ENCODE measurements around the gene ABCA2.
"Not testable (repeated sequence)": the region's sequence is repeated elsewhere in the genome, so short reads cannot be mapped to it uniquely, and the experiment has no call there.

The ABCA2 gene

DNA sequence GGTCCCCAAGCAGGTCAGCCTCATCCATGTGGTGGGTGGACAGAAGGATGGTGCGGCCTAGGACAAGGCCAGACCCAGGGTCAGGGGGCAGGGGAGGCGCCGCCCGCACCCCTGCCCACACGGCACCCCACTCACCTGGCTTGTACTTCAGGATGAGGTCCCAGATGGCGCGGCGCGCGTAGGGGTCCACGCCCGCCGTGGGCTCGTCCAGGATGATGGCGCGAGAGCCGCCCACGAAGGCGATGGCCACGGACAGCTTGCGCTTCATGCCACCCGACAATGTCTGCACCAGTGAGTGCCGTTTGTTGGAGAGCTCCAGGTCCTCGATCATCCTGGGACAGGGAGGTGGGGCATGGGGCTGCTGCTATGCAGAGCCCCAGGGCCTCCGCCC lies 12.5 kb downstream of the ABCA2 start:
- no peak for DNase-seq

DNA sequence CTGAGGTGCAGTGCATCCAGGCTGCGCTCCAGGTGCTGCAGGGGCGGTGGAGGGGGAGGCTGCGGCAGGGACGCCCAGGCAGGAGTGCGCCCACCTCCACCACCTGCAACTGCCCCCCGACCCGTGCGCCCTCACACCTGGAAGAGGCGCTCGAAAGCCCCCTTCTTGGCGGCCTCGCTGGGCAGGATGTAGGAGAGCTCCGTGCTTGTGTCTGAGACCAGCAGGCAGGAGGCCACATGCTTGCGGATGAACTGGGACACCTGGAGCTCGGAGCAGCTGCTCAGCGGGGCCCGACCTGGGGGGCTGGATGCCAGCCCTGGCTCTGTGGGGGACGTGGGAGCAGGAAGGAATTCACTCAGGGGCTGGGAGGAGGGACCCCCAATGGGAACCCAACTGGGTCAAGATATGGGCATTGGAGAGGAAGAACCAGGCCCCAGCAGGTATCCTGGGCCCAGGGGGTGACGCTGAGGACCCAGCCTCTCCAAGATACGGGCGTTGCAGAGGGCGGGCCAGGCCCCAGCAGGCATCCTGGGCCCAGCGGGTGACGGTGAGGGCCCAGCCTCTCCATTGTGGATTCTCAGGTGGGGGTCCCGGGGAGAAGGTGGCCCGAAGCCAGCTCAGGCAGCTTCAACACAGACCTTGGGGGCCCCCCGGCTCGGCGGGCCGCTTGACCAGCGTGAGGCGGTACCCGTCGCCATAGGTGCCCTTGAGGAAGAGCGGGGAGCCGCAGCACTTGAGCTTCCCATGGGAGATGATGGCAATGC lies 13.1 kb downstream of the ABCA2 start:
- DNase-seq: no peak

DNA sequence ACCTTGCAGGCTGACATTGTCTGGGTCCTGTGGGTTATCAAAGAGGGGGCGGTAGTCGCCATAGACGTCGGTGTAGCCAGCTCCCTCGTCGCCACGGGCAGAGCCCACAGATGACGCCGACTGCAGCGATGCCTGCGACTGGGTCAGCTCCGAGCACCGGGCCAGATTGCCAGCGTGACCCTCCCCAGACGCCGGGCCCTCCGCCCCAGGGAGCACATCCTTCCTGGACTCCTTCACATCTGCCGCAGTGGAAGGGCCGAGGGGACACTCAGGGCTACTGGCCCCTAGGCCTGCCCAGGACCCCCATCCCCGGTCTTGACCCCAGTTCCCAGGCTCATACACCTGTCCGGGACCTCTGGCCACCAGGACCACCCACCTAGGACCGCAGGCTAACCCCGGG lies 13.9 kb downstream of the ABCA2 start:
- no peak for DNase-seq

DNA sequence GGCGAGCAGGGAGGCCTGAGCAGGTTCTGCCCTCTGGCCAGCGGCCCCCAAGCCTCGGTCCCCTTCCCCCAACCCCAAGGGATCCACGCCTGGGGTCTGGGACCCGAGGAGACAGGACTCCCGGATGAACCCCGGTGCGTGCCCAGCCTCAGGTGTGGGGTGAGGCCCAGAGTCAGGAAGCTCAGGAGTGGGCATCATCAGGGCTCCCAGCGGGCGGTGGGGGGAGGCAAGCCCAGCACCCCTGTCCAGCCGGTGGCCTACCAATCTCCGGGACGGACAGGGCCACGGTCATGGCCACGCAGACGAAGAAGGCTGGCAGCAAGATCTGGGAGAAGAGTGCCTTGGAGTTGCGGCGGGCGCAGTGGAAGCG lies 14.5 kb downstream of the ABCA2 start:
- DNase-seq: no peak

DNA sequence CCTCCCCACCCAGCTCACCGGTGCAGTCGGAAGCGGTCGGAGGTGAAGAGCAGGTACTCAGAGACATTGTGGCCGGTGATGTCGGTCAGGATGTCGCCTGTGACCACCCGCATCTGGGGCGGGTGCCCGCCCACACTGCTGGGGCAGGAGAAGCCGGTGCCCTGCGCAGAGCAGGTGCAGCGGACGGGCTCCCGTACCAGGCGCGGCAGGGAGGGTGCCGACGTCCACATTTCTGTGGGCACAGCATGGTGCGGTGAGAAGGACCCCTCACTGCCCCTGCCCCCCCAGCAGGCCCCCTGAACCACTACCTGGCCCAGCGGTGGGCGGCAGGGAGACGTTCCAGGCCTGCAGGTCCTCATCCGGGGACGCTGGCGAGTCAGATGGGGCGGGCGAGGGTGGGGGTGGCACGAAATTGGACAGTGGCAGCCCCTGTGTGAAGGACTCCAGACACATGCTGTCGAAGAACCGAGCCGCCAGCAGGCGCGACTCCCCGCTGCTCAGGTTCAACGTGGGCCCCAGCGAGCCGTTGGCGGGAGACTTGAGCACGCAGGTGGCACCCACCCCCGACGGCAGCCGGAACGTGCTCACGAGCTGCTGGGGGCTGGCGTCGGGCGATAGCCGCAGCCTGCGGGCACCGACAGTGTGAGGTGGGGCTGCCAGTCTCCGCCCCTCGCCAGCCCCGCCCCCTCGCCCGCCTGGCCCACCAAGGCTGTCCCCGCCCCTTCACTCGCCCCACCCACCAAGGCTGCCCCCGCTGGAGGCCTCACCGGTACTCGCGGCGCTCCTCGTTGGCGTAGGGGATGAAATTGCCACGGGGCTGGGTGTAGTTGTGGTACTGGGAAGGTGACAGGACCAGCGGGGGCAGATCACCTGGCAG lies 15.1 kb downstream of the ABCA2 start:
- DNase-seq: no peak

DNA sequence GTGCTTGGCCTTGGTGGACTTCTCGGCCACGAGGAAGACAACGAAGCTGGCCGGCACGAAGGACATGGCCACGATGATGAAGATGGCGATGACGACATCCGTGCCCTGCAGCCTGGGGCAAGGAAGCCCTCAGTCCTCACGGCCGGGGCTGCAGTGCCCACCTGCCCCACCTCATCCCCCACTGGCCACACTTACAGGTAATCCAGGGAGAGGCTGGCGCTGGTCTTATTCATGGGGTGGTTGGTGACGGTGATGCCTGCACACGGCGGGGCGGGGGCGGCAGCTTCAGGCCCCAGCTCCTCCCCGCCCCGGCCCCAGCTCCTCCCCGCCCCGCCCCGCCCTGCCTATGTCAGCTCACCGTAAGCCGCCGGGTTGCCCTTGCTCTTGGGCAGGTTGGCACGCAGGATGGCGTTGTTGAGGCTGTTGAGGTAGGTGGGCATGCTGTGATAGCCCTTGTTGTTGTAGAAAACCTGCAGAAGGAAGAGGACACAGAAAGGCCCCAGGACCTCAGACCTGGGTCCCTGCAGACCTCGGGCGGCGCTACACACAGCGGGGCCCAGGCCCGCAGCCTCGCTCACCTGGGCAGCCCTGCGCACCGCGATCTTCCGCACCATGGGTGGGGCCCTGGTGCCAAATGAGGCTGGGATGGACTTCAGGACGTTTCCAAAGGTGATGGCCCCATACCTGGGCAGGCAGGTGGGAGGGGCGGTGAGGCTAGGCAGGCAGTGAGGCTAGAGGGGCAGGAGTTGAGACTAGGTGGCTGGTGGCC lies 15.9 kb downstream of the ABCA2 start:
- no peak for DNase-seq

DNA sequence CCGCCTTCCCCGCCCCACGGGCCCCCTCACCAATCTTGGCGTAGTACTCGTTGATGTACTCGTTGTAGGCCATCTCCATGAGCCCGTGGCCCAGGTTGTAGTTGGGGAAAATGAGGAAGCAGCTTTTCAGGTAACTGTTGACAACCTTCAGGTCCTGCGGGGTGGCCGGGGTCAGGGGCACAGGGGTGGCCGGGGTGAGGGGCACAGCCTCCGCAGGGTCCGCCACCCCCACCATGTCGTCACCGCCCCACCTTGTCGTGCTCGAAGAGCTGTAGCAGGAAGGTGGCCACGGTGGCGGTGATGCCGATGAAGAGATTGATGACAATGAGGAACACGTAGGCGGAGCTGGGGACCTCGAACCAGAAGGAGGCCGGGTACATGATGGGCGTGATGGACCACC lies 16.9 kb downstream of the ABCA2 start:
- no peak for DNase-seq

DNA sequence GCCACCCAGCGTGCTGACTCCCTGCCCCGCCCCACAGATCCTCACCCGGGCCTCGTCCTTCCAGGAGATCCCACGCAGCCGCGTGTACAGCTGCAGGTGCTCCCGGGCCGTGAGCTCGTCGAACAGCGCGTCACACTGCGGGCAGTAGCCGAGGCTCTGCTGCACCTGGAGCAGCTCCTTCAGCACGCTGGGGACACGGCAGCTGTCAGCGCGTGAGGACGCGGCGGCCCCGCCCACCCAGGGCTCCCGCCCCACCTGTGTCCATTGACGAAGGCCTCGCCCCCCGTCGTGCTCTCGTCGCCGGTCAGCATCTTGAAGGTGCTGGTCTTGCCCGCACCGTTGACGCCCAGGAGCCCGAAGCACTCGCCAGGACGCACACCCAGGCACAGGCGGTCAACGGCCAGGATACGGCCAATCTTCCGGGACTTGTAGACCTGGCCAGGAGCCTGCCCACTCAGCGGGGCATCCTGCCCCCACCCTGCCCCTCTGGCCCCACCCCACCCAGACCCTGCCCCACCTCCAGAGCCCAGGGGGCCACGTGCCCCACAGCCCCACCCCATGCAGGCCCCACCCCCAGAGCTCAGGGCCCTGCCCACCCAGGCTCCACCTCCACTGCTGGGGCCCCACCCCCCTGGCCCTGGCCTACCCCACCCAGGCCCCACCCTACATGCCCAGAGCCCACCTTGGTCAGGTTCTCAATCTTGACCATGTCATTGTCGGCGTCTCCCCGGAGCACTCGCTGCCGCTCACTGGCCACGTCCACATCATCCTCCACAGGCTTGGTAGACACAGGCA lies 17.9 kb downstream of the ABCA2 start:
- no peak for DNase-seq

DNA sequence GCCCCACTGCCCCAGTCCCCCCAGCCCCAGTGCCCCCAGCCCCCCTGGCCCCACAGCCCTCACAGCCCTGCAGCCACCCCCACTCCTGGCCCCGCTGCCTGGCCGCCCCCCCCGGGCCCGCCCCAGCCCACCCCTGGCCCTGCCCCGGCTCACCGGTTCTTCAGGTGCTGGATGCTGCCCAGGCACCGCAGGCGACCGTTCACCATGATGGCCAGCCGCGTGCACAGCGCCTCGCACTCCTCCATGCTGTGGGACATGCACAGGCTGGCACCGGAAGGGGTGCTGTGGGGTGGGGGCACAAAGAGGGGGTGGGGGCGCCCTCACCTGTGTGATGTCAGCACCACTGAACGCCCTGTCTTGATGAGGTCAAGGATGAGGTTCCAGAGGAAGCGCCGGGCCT lies 18.8 kb downstream of the ABCA2 start:
- no peak for DNase-seq

DNA sequence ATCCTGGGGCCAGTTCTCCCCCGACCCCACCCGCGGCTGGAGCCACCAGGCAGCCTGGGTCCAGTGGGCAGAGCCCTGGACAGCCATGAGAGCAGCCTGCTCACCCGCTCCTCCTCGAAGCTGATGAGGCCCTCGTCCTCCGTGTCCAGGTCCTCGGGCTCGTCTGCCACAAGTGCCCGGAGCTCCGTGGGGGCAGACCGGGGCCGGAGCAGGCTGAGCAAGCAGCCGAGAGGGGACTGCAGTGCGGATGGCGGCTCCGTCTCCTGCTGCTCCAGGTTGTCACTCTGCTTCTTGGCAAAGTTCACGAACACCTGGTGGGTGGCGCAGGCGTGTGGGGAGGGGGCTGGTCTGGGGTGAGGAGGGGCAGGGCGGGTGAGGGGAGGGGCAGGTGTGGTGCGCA lies 19.7 kb downstream of the ABCA2 start:
- no peak for DNase-seq

DNA sequence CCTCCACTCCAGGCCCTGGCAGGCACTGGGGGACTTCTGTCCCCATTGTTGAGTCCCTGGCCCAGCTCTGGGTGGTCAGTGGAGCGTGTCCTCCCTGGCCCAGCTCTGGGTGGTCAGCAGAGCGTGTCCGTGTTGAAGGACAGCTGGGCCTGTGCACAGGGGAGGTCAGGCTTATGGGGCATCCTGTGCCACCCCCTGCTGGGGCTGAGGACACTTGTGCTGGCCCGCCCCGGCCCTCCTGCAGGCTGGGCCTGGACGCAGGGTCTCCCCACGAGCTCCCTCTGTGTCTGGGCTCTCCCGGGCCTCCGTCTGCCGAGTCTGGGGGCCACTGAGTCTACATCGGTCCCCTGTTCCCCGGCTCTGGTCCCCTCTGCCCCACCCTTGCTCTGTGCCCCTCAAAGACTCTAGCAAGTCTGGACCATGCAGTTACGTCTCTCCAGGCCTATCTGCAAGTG lies 20.2 kb downstream of the ABCA2 start:
- no peak for DNase-seq

DNA sequence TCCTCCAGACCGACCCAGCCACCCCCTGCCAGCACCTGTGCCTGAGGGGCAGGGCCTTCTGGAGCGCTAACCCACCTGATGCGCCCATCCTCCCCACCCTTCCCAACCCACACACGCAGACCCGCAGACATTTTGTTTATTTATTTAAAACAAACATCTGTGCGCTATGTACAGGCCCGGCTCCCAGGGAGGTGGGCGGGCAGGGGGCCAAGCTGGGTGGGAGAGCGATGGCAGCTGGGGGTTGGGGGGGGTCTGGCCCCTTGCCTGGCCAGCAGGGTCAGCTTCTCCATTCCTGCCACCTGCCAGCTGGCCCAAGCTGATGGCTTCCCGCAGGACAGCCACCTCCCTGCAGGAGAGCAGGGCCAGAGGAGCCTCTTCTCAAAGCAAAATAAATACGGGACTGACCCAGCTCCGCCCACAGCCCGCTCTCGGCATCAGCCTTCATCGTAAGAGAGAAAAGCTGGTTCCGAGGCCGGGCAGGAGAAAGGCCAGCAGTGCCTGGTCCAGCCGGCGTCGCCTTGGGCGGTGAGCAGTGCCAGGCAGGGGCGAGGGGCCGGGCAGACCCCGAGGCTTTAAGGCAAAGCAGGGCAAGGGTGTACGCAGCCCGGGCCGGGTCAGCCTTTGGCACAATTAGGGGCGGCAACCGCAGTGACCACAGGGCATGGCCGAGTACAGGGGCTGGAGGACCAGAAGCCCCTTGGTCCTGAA lies 20.8 kb downstream of the ABCA2 start:
- DNase-seq: no peak

DNA sequence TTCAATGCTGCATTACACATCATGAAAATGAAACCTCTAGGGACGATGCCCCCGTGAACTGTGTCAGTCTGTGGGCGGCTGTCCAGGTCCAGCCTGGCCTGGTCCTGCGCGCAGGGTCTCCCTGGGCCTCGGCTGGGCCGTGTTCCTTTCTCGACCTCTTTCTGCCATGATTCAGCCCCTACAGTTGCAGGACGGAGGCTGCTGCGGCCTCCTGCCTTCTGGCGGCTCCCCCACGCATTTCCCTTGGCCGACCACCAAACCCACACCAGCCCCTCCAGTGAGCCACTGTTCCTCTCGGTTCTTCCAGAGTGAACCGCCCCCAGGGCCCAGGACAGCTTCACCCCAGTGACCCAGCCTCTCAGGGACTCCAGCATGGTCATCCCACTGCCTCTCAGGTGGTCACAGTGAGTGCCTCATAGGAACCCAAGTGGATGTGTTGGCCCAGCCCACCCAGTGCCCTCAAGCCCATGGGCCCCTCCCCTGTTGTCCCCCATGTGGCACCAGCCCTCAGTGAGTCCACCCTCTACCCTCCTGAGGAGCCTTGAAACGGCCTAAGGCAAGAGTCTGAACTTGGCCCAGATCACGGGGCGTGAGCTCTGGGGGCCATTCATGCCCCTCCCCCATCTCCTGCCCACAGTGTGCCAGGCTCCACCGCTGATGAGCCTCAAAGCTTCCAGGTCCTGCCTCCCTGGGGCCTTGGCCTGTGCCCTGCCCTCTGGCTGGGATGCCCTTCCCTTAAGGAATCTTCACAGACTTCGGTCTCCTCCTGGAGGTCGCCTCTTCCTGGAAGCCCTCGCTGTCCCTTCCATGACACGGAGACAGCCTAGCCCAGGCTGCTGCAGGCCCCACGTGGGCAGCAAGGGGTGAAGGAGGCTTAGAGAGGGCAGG lies 21.7 kb downstream of the ABCA2 start:
- DNase-seq: no peak

DNA sequence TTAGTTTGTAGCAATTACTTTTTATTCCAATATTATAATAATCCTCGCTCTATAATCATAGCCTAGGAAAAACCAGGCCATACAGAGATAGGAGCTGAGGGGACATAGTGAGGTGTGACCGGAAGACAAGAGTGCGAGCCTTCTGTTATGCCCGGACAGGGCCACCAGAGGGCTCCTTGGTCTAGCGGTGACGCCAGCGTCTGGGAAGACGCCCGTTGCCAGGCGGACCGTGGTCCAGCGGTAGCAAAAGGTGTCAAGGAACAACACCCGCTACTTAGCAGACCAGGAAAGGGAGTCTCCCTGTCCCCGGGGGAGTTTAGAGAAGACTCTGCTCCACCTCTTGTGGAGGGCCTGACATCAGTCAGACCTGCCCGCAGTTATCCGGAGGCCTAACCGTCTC lies 23.8 kb downstream of the ABCA2 start:
- DNase-seq: not testable (repeated sequence)

DNA sequence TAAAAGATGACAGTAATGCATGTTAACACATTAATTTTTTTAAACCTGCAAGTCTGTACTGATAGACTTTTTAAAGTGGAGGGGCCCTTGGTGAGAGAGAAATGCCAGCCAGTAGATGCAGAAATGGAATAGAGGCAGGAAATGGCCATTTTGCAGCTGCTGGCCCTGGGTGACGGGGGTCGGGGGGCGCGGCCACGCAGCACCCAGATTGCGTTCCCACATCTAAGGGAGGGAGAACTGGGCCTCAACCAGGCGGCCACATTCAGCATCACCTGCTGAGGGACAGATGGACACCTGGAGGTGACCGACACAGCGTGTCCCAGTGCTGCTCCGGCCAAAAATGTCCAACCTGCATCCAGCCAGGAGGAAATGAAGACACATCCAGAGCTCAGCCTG lies 25.4 kb downstream of the ABCA2 start:
- no peak for DNase-seq

DNA sequence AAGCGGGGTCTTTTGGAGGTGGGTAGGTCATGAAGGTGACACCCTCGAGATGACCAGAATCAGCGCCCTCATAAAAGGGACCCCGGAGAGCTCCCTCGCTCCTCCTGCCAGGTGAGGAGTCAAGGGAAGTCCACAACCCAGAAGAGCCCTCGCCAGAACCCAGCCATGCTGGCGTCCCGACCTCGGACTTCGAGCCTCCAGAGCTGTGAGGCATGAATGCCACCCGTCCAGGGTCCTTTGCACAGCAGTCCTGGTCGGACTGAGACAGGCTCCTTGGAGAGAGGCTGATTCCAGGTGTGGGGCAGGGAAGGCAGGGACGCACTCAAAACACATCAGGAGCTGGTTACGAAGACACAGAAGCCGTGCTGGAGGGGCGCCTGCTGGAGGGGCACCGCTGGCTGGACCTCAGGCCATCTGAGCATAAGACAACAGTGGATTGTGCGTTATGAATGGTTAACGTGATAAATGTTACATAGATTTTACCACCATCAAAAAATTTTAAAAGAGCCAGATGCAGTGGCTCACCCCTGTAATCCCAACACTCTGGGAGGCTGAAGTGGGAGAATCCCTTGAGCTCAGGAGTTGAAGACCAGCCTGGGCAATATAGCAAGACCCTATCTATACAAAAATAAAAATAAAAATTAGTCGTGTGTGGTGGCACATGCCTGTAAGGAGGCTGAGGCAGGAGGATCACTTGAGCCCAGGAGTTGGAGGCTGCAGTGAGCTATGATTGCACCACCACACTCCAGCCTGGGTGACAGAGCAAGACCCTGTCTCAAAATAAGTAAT lies 26.0 kb downstream of the ABCA2 start:
- DNase-seq: no peak

DNA sequence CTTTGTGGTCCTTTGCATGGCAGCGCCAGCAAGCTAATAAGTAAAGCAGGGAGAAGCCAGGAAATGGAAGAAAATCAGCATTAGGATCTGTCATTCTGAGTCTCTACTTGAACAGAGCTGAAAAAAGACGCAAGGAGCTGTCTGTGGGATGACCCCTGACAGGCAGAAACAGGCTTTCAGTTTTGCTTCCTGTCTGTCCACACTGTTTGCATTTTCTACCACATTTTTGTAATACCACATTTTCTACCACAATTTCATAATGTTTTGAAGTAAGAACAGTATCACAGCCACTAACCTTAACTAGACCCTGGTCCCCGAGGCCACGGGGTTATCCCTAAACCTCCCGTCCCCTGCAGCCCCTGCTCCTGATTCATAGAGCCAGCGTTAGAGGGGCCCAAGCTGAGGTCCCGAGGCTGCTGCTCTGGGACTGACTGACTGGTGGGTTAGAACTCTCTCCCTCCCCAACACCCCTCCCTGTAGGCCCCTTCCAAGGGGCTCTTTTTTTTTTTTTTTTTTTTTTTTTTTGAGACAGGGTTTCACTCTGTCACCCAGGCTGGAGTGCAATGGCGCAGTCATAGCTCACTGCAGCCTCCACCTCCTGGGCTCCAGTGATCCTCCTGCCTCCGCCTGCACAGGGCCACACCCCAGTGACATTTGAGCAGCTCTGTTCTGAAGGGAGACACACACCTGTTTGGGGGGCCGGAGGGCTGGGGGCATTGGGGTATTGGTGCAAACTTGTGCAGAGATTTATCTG lies 27.7 kb downstream of the ABCA2 start:
- no peak for DNase-seq

DNA sequence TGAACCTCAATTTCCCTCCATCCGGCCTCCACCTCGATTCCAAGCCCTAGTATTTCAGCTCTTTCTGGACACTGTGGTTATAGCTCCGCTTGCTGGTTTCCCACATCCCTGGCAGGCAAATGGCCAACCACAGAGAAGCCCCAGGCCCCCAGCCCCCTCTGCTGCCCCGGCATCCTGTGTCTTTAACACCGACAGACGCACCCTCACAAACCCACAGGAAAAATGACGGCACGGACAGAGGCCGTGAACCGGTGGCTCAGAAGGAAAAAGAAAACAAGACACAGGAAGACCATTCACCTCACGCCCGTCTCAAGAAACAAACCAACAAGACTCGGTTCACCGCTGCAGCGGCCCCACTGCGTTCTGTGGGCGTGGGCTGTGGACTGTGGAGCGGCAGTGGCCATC lies 30.2 kb downstream of the ABCA2 start:
- DNase-seq: no peak

DNA sequence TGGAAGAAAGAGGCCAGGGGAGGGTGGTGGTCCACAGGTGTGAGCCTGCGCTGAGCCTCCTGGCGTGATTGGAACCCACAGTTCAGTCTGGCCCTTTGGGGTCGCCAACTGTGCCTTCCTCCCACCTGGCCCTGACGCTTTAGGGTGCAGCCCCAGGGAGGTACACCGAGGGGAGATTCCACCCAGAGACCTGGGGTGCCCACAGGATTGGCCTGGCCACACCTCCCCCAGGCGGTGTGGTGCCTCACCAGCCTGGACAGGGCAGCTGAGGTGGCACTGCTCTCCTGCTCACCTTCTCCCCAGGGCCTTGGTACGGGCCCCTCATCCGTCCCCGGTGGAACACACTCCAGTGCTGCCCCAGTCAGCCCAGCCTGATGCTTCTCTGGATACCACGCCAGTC lies 30.7 kb downstream of the ABCA2 start:
- DNase-seq: no peak

Data from activated CD4-positive, alpha-beta T cell treated with anti-CD3 and anti-CD28 coated beads, Interleukin-2, amount 50 U/mL, for 4 hours (primary cell).